HG03066 (cell line): ENCODE results near the gene CDH13.

Experiments used
- ATAC-seq: cut with Tn5 transposase; IDR thresholded peaks from one replicate; pipeline ENCODE4 v1.9.1; 2021; ENCODE audit warnings: low read depth; ENCODE audit not compliant: unreplicated experiment

The CDH13 gene

DNA sequence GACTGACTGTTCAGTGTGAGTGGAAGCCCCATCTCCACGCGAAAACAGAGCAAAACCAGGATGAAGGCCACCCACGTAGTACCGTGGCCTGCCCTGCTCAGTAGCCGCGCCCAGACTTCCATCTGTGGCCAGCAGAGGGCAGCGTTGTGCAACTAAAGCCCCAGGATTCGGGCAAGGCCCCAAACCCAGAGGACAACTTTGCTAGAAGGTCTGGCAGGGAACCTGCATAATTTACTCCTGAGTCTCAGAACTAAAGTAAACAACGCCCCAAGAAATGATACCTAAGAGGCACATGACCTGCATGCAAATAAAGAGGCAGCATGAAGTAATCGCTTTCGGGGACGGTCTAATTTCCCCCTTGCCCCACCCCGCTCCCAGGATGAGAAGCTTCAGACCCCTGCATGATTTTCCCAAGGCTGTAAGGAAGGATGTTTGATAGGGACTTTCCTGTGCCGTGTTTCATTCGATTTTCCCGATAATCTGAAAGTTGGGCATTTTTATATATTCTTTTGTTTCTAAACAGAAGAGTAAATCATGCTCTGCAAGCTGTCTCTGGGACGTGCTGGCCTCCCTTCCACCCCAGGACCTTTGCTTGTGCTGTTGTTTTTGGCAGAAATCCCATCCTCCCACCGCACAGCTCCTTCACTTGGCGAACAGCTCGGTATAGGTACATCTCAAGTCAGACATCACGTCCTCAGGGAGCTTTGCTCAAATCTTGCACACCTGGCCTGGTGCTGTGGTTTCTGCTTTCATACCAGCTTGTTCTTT is 1199.6 kb downstream of the CDH13 start:
- peak; percentile 84 for ATAC-seq

DNA sequence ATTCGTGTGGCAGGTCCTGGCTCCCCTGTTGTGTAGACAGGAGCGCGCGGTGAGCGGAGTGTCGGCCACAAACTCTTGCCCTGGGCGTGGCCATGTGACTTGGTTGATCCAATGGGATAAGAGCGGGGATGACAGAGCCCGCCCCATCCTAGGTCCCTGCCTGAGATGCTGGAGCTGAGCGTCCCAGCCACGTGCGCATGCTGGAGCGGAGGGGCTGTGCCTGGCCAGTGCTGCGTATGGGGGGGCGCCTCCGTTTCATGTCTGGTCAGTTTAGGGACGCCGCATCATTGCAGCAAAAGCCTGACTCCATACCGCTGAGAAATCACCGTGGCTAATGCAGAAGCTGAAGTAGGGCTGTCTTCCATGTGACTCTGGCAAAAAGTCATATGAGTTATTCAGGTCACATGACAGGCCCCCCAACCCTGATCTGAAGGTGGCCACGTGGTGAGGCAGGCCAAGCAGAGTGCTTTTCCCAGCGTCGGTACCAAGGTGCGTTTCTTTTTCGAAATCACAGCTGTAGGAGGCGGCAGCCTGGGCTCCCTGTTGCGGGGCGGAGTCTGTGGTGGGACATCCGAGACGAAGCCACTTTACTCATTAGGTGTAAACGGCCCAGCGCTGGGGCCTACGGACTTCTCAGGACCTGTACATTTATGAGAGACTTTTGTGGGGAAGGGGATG is 1203.5 kb downstream of the CDH13 start:
- no peak for ATAC-seq

DNA sequence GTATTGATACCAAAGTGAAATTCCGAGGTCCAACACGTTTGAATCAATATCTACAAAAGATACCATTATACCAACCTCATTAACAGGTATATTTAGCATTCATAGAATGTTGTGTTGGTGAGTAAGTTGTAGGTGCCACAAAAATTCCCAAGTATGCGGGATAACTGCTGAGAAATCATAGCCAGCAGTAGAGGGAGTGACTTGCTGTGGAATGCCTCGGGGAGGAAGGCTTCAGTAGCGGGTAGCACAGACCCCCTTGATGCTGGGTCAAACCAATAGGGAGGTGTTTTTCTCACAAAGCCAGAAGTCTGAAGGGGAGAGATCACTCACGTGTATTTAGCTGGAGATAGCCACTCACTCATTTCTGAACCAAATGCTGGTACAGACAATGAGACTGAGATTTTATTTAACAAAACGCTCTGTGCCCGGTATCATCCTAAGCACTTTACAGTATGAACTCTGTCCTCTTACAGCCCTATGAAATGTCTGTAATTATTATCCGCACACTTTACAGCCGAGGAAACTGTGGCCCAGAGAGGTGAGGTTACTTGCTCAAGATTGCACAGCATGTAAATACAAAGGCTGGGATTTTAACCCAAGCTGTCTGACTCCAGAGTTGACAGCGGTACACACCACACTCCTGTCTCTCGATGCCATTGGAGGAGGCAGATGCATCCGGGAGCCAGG is 1204.1 kb downstream of the CDH13 start:
- no peak for ATAC-seq

GRCh38 chr16:83831456-83831987 is 1204.8 kb downstream of the CDH13 start:
- no peak for ATAC-seq

DNA sequence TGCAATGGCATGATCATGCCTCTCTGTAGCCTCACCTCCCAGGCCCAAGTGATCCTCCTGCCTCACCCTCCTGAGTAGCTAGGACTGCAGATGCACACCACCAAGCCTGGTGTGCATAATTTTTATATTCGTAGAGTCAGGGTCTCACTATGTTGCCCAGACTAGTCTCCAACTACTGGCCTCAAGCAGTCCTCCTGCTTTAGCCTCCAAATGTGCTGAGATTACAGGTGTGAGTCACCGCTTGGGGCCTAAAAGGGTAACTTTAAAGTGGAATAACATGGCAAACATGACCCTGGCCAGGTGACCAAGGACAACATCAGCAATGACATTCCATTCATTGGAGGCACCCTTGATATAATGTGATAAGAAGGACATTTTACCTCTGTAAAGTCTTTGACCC is 1207.2 kb downstream of the CDH13 start:
- no peak for ATAC-seq

DNA sequence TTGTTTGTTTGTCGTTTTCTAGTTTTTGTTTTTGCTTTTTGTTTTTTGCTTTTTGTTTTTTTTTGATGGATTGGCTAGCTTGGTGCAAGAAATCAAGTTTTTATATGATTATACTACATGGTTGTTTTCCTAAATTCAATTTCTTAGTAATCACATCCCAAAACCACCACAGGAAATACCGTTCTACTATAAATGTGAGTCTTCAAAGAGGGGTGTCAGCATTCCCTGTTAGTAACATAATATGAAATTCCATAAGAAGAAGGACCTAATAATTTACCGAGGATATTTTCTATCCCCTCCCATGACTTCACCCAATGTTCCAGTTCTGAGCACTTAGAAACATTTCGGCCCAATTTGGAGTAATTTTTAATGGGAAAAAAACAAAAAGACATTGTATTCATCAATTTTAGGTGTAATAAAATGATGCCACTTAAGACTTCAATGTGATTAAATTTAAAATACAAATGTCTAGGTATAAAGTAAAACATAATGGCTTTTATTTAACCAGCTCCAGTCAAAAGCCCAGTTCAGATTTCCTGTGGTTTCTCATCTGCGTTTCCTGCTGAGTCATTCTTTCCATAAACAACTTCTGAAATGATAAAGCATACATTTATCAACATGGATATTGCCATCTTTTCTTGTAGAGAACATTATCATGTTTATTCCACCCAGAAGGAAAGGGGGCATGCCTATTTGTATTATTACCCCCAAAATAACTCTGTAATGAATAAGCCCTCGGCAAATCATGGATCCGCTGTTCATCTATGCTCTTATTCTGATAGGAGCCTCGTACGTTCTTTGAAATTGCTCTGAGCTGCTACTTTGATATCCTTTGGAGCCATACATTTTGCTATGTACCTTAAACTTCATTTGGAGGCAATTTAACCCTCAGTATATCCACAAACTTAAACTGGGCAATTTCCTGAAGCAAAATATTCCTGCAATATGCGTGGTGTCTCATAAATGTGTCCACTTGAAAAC is 1209.1 kb downstream of the CDH13 start:
- ATAC-seq: no peak

DNA sequence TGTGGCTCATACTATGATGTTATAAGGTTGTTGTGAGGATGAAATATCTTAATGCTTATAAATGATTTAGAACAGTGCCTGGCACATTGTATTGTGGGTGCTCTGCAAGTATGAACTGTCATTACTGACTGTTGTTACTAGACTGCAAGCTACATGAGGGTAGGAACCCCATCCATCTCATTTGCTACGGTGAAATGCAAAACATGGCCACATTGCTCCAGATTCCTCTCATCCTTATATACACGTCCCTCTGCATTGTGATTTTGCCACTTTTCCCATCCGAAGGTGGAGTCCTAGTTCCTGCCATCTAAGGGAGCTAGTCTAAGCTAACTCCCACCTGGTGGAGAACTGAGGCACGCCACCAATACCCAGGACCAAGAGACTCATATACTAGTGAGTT is 1210.8 kb downstream of the CDH13 start:
- ATAC-seq: no peak

DNA sequence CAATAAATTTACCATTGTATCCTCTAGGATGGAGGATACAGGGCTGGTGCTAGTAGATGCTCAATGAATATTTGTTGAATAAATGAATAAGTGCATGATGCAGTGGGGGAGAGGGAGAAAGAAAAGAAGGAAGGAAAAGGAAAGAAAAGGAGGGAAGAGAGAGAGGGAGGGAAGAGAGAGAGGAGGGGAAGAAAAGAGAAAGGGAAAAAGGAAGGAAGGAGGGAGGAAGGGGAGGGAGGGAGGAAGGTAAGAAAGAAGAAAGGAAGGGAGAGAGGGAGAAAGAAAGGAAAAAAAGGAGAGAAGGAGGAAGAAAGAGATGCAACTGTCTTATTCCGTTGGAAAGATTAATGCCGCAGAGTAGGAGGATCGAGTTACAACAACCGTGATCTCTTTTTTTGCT is 1211.4 kb downstream of the CDH13 start:
- no peak for ATAC-seq

DNA sequence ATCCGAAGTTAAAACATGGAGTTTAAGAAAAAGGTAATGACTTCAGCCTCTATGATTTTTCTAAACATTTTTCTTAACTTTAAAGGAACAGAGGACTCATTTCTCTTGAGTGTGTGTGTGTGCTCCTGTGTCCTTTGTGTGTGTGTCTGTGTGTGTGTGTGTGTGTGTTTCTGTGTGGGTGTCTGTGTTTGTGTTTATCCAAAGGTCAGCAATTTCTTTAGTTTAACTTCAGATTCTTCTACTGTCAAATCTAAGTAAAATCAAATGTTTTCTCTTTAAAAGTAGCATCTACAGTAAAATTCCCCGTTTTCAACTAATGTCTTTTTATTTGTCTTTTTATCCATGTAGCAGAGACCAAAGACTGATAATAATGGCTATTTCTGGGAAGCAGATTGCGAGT is 1212.8 kb downstream of the CDH13 start:
- no peak for ATAC-seq

- ATAC-seq: no peak
Measured at GRCh38 chr16:83840060-83840617, 1213.4 kb downstream of the CDH13 start.

GRCh38 chr16:83842291-83842690 is 1215.5 kb downstream of the CDH13 start:
- no peak for ATAC-seq

DNA sequence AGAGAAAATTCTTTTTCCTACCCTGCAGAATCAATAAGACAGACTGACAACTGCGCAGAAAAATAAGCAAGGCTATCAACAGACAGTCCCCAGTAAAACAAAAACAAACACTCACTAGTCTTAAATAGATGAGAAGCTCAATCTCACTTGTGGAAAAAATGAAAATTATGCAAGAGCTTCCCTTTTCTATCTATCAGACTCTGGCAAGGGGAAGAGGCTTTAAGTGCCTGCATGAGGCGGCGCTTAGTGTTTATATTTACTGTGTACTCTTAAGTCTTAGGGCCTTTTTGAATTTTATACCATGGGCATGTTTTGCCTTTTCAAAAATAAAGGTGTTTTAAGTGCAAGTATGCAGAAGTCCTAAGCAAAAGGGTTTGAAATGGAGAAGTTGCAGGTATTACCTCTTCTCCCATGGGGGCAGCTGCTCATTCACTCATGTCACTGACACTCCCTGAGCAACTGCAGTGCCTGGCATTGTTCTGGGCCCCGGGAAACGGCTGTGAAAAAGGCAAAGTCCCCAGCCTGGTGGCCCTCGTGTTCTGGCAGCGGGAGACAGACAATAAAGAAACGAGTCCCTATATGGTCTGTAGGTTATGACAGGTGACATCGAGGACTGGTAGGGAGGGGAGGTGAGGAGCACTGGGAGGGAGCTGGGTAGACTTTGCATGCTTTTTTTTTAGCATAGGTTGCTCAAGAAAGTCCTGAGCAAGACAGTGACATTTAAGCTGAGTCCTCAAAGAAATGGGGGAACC is 1216.2 kb downstream of the CDH13 start:
- ATAC-seq: no peak

GRCh38 chr16:83843657-83844056 is 1216.9 kb downstream of the CDH13 start:
- no peak for ATAC-seq

GRCh38 chr16:83845263-83845662 is 1218.5 kb downstream of the CDH13 start:
- ATAC-seq: no peak

GRCh38 chr16:83847371-83848225 is 1220.8 kb downstream of the CDH13 start:
- no peak for ATAC-seq

- ATAC-seq: no peak
Measured at GRCh38 chr16:83849421-83849820, 1222.7 kb downstream of the CDH13 start.
